GM12873 (cell line): ENCODE results near the gene GALNS.

Source experiments
- TF ChIP-seq, protein P1 (sequence below): IDR thresholded peaks from 2 replicates; pipeline ENCODE4 v1.5.1; 2012; ENCODE audit warnings: low read depth, mild to moderate bottlenecking, moderate library complexity, low read length, control low read depth; ENCODE audit not compliant: insufficient read depth; ENCODE audit errors: missing control alignments

Gene GALNS

GRCh38 chr16:88875703-88876234 lies 19.0 kb upstream of the GALNS start:
- TF ChIP-seq, protein P1, sequence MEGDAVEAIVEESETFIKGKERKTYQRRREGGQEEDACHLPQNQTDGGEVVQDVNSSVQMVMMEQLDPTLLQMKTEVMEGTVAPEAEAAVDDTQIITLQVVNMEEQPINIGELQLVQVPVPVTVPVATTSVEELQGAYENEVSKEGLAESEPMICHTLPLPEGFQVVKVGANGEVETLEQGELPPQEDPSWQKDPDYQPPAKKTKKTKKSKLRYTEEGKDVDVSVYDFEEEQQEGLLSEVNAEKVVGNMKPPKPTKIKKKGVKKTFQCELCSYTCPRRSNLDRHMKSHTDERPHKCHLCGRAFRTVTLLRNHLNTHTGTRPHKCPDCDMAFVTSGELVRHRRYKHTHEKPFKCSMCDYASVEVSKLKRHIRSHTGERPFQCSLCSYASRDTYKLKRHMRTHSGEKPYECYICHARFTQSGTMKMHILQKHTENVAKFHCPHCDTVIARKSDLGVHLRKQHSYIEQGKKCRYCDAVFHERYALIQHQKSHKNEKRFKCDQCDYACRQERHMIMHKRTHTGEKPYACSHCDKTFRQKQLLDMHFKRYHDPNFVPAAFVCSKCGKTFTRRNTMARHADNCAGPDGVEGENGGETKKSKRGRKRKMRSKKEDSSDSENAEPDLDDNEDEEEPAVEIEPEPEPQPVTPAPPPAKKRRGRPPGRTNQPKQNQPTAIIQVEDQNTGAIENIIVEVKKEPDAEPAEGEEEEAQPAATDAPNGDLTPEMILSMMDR, result no peak

DNA sequence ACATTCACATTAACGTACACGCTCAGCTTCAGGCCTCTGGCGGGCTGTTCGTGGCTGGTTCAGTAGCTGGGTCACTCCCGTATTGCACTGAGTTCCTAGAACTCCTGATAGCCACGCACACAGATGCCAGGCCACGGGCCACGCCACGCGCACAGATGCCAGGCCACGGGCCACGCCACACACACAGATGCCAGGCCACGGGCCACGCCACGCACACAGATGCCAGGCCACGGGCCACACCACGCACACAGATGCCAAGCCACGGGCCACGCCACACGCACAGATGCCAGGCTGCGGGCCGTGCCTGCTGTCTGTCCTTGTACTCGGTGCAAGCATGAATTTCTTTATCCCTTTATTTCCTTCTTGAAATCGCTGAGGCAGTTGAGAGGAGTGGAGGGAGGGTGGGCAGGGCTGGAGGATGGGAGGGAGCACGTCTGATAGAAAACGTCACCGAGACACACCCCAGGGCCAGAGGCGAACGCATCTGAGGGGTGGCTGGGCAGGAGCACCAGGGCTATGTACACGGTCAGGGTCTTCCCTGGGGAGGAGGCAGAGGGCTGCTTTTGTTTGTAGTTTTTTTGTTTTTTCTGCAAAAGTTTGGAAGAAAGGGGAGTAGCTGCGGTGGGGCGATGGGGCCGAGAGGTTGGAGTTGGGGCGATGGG lies 18.3 kb upstream of the GALNS start:
- TF ChIP-seq, protein P1, result no peak

GRCh38 chr16:88872650-88873331 lies 16.0 kb upstream of the GALNS start:
- TF ChIP-seq, protein P1, result no peak

DNA sequence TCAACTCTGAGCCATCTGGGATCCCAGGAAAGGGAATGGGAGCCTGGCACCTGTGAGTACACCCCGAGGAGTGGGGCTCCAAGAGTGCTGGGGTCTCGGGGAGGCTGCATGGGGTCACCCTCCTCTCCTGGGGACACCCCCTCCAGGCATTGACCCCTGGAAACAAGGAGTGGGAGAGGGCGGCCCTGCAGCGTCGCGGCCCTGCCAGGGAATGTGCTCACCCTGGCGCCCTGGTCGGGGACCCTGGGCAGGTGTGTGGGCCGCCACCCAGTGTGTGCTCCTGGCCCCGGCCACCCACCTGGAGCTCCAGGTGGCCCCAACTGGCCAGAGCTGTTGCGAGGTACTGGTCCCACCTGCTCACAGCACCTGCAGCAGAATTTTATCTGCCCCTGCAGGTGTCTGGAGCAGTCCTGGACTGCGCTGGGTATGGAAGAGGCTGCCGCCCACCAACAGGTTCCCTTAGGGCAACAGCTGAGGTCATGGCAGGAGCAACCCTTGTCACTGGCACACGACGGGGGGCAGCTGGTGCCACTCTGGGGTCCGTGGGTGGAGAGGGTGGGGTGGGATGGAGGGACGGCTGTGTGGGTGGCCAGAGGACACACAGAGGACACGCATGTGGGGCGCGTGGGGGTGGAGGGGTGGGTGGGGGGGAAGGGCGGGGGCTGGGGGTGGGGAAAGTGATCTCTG lies 15.1 kb upstream of the GALNS start:
- TF ChIP-seq, protein P1, result no peak

- TF ChIP-seq, protein P1, result no peak
Observed at GRCh38 chr16:88871349-88871702, 14.6 kb upstream of the GALNS start.

DNA sequence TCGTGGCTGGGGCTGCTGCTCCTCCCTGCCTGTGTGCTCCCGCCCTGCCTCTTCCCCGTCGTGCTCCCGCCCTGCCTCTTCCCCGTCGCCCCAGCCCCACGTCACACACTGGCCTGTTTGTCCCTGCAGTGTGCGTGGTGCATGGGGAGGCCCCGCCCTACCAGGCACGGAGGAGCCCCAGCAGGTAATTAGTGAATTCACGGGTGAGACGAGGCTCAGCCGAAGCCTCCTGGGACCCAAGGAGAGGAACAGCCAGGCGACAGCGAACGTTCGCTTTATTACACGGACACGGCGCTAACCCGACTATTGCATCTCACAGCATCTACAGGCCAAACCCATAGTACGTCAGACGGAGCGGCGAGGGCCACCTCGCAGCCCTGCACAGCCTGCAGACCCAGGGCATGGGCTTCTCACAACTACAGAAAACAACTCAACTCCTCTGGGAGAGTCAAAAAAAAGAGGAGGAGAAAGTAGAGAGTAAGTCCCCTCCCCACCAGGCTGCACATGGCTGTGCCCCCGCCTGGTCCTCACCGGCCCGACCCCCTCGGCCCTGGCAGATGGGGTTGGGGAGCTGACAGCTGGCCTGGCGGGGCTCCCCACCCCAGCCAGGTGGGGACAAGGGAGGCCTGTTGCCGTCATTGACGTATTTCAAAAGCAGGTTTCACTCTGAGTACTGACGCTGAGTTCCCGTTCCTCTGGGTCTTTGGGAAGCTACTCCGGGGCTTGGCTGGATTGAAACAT lies 14.0 kb upstream of the GALNS start:
- TF ChIP-seq, protein P1, result no peak

DNA sequence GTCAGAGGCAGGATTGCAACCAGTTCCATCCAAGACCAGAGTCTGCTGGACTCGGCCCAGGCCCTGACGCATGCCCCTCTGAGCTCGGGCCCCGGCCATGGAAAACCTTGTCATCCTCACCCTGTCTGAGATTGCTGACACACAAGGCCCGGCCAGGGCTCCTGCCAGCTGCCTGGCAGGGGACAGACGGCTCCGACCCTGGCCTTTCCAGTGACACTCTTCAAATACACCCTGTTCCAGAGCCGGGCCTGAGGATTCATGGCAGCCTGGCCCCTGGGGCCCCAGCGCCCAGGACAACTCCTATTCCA lies 12.9 kb upstream of the GALNS start:
- TF ChIP-seq, protein P1, result no peak
